NK-92 (cell line): ENCODE results near the gene CA12.

ENCODE experiments used
- DNase-seq: peaks from one replicate; lab custom pipeline; 2025; ENCODE audit not compliant: unreplicated experiment; lab: John Stamatoyannopoulos, UW

CA12 gene

DNA sequence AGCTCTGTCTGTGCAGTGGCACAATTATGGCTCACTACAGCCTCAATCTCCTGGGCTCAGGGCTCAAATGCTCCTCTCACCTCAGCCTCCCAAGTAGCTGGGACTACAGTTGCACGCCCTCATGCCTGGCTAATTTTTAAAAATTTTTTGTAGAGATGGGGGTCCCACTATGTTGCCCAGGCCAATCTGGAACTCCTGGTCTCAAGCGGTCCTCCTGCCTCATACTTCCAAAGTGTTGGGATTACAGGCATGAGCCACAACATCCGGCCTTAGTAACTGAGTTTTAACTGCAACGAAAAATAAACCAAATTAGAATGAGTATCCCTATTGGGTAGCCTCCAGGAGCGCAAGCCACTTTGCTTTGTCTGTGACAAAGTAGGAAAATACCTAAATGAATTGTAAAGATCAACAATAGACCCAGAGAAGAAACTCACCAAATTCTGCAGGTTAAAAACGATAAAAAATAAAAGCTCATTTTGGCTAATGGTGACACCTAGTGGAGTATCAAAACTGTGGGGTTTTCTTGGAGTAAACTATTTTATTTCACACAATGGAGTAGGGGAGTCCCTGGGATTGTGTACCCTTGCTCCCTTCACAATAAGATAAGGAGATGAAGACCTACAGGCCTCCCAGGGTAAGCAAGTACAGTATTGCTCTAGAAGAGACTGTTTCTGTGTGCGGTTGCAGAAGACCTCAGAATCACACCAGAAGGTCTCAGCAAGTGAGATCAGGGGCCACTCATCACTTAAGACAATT, 21.0 kb upstream of the CA12 start:
- DNase-seq = no peak

DNA sequence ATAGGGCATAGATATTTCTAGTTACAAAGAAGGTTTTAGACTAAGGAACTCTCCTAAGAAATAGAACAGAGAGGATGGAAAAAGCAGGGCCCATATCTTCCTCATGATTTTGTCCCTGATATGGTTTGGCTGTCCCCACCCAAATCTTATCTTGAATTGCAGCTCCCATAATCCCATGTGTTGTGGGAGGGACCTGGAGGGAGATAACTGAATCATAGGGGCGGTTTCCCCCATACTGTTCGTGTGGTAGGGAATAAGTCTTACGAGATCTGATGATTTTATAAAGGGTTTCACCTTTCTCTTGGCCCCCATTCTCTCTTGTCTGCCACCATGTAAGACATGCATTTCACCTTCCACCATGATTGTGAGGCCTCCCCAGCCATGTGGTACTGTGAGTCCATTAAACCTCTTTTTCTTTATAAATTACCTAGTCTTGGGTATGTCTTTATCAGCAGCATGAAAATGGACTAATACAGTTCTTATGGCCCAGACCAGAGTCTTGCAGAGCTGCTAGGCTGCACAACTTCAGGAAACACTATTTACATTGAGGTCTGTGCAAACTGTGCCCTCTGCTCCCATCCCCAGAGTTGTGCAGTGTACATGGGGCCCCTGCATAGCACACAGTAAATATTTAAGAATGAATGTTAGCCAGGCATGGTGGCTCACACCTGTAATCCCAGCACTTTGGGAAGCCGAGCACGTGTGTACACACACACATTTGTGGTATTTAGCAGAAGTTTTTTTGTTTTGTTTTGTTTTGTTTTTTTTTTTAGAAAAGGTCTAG, 20.3 kb upstream of the CA12 start:
- no peak for DNase-seq

GRCh38 chr15:63401078-63401477, 19.4 kb upstream of the CA12 start:
- DNase-seq = no peak

DNA sequence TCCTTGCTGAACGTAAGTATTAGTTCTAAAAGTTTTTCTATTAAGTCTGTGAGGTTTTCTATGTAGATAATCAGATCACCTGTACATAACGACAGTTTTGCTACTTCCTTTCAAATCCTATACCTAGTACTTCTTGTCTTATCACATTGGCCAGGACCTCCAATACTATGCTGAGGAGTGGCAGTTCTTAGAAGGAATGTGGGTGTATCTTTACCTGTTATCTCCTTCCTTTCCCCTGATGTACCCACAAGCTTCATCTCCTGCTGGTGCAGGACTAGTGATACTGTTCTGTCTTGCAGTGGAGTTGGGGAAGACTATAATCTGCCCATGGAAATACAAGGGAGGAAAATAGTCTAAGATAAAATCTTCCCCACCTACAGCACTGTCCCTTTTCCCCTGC, 16.8 kb upstream of the CA12 start:
- no peak for DNase-seq

GRCh38 chr15:63396152-63396928, 14.7 kb upstream of the CA12 start:
- DNase-seq = no peak

GRCh38 chr15:63395730-63396151, 14.1 kb upstream of the CA12 start:
- no peak for DNase-seq

- no peak for DNase-seq
These were observed 10.8 kb upstream of the CA12 start for GRCh38 chr15:63392361-63393009.

DNA sequence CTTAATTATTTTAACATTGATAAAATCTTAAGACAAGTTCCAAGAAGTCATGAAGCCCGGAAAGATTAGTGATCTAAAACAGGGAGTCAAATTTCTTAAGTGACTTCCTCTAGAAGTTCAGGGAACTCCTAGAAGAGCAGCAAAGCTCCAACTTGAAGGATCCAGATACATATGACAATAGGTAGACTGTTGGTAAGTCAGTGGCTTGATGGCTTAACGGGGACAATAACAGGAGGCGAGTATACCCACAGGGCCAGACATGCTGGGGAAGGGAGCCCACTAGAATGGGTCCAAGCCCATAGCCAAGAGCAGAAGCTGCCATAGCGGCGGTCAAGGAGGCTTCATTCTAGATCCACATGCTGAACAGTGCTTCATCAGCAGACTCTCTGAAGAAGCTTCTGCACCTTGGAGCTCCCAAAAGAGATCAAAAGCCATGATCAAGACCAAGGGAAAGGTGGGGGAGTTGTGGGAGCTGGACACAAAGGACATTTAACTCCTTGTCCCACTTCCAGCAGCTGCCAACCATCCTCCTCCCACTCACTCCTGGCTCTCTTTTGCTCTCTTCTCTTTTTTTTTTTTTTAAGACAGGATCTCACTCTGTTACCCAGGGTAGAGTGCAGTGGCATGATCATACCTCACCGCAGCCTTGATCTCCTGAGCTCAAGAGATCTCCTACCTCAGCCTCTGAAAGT, 10.2 kb upstream of the CA12 start:
- no peak for DNase-seq

- no peak for DNase-seq
These were observed 9.0 kb upstream of the CA12 start for GRCh38 chr15:63390689-63391088.

GRCh38 chr15:63389902-63390670, 8.4 kb upstream of the CA12 start:
- DNase-seq = no peak

- DNase-seq = no peak
These were observed 6.9 kb upstream of the CA12 start for GRCh38 chr15:63388511-63388910.

GRCh38 chr15:63387748-63388493, 6.3 kb upstream of the CA12 start:
- no peak for DNase-seq

- no peak for DNase-seq
These were observed 4.4 kb upstream of the CA12 start for GRCh38 chr15:63385911-63386531.

DNA sequence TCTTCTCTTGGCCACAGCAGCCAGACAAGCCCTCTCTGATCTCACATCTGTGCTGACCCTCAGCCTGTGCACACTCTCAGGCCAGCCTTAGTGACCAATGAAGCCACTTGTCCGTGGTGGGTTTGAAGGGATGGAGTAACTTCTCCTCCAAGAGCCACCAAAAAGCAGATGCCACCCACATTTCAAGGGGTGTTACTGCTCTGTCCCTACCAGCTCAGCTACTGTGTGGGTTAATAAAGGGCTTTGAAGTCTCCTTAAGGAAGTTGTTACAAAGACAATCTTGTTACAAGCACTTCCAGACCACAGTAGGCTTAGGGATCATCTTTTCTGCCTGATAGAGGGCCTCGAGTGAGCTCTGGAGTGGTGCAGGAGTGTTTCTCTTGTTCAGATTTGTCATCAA, 3.3 kb upstream of the CA12 start:
- no peak for DNase-seq

DNA sequence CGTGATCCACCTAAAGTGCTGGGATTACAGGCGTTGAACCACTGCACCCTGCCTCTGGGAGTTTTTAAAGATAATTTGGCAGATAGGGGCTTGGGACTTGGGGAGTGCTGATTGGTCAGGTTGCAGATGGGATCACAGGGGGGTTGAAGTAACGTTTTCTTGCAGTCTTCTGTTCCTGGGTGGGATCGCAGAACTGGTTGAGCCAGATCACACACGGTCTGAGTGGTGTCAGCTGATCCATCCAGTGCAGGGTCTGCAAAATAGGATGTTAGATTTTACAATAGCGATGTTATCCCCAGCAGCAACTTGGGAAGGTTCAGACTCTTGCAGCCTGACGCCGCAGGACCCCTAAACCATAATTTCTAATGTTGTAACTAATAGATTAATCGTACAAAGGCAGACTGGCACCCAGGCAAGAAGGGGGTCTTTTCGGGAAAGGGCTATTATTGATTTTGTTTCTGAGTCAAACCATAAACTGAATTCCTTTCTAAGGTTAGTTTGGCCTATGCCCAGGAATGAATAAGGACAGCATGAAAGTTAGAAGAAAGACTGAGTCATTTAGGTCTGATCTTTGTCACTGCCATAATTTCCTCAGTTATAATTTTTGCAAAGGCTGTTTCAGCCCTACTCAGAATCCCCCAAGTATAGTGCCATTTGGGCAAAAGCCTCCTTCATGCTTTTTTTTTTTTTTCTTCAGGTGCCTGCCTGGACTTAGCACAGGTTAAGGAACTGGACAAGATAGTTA, 1.5 kb upstream of the CA12 start:
- DNase-seq = no peak

GRCh38 chr15:63380808-63381282, 801 bp downstream of the CA12 start:
- DNase-seq = no peak

- no peak for DNase-seq
These were observed 1.4 kb downstream of the CA12 start for GRCh38 chr15:63380151-63380807.
